Measurements from ENCODE around the gene NGF.

NGF gene

GRCh38 chr1:115274467-115274866 is 63.6 kb downstream of the NGF start:
- no peak for TF ChIP-seq CTCF (IDR thresholded peaks at IDR 0.05)

GRCh38 chr1:115266729-115267421 is 71.2 kb downstream of the NGF start:
- no peak for TF ChIP-seq CTCF (IDR thresholded peaks at IDR 0.05)

GRCh38 chr1:115265099-115265498 is 73.0 kb downstream of the NGF start:
- TF ChIP-seq CTCF (IDR thresholded peaks at IDR 0.05) = no peak

GRCh38 chr1:115262886-115263285 is 75.2 kb downstream of the NGF start:
- TF ChIP-seq CTCF (IDR thresholded peaks at IDR 0.05) = no peak

GRCh38 chr1:115261496-115261895 is 76.6 kb downstream of the NGF start:
- no peak for TF ChIP-seq CTCF (IDR thresholded peaks at IDR 0.05)

GRCh38 chr1:115258302-115258866 is 79.7 kb downstream of the NGF start:
- no peak for TF ChIP-seq CTCF (IDR thresholded peaks at IDR 0.05)

GRCh38 chr1:115257591-115257990 is 80.5 kb downstream of the NGF start:
- TF ChIP-seq CTCF (IDR thresholded peaks at IDR 0.05) = no peak
